HG02938 (cell line): ENCODE data around the gene CARNS1.

Experiments used
- ATAC-seq: cut with Tn5 transposase; IDR thresholded peaks from one replicate; pipeline ENCODE4 v1.9.1; 2021; ENCODE audit warnings: mild to moderate bottlenecking, moderate library complexity; ENCODE audit not compliant: unreplicated experiment

The CARNS1 gene

DNA sequence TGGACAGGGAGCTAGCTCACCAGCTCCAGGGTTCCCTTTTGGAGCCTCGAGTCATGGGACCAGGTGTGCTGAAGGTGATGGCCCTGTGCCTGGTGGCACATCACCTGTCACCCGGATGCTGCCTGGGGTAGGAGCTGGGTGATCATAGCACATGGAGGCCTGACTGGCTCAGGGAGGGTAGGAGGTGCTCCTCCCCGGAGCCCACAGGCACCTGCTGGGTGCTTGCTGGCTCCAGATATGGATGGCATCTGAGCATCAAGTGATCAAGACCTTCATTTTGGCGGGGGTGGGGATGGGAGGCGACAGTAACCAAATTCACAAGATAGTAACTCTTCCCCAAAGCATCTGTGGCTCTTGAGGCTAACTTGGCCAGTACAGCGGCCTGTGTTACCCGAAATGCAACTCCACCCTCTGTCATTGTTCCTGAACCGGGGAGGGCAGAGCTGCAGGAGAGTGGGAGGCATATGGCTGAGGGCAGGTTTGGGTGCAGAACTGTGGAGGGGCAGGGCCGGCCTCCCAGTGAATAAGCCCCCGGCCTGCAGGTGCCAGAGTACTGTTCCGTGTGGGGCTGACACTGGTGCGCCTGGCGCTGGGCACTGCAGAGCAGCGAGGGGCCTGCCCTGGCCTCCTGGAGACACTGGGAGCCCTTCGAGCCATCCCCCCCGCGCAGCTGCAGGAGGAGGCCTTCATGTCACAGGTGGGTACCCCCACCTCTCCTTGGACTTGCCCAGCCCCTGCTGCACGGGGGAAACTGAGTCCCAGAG is 6.9 kb upstream of the CARNS1 start:
- ATAC-seq: no peak

DNA sequence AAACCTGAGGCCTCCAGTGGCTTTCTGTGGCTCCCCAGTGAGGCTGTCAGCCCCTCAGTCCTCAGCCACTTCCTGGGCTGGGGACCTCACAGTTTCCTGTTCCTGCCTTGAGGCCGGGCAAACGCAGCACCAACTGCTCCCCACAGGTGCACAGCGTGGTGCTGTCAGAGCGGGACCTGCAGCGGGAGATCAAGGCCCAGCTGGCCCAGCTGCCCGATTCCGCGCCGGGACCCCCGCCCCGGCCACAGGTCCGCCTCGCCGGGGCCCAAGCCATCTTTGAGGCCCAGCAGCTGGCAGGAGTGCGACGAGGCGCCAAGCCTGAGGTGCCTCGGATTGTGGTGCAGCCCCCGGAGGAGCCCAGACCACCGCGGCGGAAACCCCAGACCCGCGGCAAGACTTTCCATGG is 6.2 kb upstream of the CARNS1 start:
- ATAC-seq: no peak

DNA sequence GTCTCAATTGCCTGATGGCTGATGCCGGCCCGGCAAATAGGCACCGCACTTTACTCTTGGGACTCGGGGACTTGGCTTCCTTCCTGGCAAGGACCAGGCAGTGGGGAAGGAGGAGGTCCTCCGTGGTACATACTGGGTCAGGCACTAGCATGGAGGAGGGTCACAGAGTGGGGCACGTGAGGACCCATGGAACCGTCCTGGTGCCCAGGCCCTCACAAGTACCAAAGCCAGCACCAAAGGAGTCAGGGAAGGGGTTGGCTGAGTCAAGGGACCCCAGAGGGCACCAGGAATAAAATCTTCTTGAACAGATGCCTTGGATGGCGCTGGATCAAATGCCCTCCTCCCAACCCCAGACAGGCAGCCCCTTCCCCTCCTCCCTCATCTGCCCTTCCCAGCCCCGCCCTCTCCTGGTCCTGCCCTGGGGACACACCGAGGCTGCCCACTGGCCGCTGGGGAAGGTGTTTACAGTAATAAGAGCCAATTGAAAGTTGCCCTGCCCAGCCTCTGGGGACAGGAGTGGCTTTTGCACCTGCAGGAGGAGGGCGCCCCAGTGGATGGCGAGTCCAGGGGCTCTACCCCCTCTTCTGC is 5.6 kb upstream of the CARNS1 start:
- ATAC-seq: no peak

DNA sequence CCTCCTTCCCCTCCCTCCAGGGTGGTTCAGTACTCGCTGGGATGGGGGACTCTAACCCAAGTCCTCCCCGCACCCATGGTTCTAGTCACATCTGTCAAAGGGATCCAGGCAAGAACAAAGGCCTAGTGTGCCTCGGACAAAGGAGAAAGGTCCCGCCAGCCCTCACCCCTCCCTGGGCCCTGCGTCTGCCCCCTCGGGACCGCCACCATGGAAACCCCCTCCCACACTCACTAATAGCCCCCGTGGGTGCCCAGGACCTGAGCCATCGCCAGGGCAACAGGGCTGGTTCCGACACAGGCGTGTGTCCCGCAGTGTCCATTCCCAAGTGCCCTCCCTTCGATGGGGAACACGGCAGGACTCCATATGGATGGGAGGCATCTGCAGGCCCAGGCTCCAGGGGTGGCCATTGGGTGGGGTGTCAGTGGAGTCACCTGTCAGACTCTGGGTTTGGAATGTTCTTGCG is 5.1 kb upstream of the CARNS1 start:
- ATAC-seq: no peak

DNA sequence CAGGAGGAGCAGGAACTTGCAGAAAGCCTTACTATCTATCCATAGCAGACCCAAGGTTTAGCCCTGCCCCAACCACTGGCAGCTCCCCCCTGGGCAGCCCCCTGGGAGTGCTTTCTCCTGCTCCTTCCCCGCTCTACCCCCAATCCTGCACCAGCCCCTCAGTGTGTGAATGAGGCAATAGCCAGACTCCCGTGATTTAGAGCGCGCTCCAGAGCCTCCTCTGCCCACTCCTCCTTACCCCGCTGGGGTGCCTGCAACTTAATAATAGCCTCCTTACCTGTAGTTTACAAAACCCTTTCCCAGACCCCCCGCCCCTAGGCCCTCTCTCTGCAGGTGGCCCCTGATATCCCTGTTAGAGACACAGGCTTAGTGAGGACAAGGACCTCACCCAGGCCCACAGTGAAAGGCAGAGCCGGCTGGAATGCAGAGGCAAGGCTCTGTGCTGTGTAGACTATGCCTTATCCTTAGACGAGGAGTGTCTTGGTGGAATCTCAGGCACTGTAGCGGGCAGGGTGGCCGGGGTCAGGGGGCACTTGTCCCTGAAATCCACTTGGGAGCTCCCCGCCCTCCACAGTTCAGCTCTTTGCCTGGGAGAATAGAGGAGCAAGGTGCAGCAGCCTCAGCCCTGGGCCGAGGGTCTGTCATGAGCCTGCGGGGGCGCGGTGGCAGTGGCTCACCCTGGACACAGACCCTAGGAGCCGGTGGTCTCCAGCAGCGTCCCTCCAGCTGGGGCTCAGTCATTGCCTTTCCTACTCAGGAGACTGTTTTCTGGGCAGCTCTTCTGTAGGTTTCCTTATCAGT is 4.3 kb upstream of the CARNS1 start:
- no peak for ATAC-seq

DNA sequence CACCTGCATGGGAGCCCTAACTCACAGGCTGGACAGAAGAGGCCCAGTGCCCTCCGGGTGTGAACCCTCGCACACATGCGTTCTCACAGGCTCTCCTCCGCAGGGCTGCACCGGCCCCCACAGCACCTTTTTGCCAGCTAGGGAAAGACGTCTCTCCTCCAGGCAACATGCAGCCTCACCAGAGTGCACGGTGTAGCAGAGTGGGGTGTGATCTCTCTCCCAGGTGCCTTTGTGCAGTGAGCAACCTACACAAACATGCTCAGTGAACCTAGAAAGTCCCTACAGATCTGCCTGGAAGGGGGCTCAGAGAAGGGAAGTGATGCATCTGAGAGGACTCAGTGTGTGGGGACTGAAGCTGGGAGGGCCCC is 3.7 kb upstream of the CARNS1 start:
- ATAC-seq: no peak

DNA sequence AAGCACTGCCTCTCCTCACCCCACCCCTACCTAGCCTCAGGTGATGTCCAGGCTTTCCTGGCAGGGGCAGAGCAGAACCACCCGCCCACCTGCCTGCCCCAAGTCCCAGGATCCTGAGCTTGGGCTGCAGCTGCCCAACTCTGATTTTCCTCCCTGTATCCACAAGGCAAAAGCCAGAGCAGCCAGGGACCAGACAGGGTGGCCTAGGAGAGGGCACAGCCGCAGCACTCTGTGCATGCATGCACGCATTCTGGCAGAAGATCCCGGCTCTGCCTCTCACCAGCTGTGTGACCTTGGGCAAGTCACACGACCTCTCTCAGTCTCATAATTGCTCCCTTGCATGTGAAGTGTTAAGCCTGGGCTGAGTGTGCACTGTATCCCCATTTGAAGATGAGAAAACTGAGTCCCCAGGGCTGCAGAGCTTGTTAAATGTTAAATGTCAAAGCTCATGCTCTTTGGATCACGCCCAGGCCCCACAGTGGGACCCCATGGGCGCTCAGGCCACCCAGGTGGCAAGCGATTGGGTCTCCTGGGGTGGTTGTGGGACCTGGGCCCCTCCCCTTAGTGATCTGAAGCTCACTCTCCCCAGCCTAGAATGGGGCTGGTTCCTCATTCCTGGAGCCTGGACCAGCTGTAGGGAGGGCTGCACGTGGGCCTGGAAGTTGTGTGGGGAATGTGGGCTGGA is 2.8 kb upstream of the CARNS1 start:
- ATAC-seq: no peak

DNA sequence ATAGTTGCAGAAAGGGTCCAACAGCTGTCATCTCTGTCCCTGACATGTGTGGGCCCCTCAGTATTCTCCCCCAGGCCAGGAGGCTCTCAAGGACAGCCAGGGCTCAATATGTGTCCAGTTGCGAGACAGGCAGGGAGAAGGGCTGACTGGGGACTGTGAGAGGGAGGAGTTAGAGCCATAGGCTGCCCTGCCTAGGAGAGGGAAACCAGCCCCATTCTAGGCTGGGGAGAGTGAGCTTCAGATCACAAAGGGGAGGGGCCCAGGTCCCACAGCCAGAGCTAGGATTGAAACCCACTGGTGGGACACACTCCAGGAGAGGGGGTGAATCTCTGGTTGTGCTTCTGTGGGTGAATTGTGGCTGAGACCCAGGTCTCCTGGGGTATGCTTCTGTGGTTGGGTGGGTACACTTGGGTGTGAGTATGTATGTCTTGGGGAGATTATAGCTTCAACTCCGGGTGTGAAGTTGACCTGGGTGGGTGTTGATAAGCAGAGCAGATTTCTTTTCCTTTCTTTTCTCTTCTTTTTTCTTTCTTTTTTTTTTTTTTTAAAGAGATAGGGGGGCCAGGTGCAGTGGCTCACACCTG is 2.1 kb upstream of the CARNS1 start:
- ATAC-seq: no peak

DNA sequence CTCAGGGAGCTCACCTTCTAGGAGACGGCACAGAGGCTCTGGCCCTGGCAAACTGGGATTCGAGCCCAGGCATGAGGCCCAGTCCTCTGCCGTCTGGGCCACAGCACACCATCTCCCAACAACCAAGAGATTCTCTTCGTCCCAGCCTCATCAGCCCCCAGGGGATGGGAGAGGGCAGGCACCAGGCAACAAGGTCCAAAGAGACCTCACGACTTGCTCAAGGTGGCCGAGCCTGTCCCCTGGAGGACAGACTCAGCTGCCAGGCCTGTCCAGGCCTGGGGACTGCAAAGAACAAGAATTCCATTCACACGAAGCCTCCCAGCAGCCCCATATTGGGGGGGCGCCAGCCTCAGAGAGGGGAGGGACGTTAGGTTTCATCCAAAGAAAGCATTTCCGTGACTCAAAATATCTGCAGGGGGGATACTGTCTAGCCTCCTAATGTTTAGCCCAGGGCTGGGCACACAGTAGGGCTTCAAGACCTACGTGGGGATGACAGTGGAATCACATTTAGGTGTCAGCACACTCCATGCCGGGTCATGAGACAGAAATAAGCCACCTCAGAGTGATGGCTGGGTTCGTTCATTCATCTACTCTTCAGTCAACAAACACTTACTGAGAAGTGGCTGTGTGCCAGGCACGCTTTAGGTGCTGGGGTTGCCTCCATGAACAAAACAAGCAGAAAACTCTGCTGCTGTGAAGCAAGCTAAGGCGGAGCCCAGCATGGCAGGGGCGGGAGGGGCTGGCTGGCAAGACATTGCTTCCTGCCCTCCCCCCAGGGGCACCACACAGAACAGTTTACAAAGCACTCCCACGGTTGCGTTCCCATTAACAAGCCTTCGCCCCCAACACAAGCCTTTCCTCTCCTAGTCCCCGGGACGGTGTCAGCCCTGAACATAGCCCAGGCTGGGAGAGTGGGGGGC is 1.2 kb downstream of the CARNS1 start:
- no peak for ATAC-seq

DNA sequence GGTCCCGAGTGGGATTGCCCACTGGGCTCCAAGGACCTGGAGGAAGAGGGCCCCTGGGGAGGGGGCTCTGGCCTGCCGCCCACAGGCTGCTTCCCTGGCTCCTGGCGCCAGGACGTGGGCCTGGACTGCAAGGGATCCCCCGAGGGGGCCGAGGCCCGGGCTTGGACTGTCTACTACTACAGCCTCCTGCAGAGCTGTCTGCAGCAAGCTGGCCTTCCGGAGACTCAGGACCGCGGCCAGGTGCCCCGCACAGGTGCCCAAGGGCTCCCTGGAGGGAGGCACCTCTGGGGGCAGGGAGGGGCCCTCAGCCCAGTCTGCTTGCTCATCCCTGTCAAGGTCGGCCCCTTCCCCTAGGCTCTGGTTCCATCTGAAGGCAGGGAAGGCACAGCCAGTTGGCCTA is 1.9 kb downstream of the CARNS1 start:
- ATAC-seq: no peak

DNA sequence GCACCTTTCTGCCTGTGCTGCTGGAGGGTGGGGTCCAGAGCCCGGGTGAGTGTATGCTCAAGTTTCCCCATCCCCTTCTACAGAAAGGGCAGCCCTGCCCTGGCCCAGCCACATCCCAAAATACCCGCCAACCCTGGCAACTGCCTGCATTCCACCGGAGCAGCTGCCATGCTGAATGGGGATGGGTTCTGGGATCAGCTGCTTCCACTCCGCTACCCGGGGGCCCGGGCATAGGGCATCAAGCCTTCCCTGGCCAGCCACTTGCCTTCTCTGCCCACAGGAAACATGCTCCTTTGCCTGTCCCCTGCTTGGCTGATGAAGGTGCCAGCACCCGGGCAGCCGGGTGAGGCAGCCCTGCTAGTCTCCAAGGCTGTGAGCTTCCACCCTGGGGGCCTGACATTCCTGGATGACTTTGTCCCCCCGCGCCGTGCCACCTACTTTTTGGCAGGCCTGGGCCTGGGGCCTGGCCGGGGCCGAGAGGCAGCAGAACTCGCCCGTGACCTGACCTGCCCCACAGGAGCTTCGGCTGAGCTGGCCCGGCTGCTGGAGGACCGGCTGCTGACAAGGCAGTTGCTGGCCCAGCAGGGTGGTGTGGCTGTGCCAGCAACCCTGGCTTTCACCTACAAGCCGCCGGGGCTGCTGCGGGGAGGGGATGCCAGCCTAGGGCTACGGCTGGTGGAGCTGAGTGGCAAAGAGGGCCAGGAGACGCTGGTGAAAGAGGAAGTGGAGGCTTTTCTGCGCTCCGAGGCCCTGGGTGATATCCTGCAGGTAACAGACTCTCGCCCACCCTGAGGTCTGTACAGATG is 3.2 kb downstream of the CARNS1 start:
- no peak for ATAC-seq

DNA sequence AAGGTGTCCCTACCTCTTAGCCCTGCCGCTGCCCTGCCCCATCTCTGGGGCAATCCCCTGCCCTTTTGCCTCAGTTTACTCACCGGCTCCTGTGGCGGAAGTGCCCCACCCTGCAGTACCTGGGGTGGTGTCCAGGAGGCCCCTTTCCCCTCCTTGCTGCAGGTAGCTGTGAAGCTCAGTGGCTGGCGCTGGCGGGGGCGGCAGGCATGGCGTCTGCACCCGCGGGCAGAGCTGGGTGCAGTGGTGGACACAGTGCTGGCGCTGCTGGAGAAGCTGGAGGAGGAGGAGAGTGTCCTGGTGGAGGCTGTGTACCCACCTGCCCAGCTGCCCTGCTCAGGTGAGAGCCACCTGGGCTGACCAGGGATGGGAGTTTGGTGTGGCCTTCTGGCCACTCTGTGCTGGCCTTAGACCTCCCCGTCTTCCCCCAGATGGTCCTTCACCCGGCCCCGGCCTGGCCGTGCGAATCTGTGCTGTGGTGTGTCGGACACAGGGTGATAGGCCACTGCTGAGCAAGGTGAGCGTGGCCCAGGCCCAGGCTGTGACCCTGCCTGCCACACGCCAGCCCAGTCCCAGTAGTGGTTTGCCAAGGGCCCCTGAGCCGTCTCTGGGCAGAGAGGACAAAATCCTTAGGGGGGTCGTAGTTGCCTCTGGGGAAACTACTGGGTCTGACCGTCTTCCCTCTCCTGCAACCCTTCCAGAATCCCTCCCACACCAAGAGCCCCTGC is 4.0 kb downstream of the CARNS1 start:
- ATAC-seq: no peak

DNA sequence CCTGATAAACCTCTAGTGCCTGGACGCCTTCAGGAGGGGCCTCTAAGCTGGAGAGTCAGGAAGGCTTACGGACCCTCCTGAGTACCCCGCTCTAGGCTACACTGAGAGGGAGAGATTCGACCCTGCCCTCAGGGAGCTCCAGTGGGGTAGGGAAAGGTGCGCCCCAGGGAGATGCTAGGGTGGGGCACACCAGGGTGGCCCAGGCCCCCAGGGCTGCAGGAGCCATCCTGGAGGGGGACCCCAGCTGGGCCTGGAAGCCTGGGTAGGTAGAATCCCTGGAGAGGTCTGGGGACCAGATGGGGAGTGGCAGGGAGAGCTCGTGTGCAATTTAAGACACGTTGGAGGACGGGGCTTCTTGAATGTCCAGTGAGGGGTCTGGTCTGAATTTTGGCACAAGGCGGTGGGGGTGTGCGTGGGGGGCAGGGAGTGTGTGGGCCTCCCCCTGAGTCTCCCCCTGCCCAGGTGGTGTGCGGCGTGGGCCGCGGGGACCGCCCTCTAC is 4.7 kb downstream of the CARNS1 start:
- ATAC-seq: no peak

DNA sequence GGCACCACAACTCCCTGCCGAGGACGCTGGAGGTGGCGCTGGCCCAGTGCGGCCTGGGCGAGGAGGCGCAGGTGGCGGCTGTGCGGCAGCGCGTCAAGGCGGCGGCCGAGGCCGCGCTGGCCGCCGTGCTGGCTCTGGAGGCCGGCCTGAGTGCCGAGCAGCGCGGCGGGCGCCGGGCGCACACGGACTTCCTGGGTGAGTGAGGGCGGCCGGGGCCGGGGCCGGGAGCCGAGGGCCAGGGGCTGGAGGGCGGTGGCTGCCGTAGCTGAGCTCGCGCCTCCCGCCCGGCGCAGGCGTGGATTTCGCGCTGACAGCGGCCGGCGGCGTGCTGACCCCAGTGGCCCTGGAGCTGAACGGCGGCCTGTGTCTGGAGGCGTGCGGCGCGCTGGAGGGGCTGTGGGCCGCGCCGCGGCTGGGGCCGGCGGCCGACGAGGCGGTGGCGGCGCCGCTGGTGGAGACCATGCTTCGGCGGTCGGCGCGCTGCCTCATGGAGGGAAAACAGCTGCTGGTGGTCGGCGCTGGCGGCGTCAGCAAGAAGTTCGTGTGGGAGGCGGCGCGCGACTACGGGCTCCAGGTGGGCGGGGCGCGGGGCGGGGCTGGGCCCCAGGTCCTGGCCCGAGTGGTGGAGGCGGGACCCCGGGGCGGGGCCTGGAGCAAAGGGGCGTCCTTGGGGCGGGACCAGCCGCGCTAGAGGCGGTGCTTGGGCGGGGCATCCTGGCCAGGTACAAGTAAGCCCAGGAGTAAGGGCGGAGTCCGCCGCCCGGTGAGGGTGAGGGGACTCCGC is 5.4 kb downstream of the CARNS1 start:
- ATAC-seq: peak; percentile 58

DNA sequence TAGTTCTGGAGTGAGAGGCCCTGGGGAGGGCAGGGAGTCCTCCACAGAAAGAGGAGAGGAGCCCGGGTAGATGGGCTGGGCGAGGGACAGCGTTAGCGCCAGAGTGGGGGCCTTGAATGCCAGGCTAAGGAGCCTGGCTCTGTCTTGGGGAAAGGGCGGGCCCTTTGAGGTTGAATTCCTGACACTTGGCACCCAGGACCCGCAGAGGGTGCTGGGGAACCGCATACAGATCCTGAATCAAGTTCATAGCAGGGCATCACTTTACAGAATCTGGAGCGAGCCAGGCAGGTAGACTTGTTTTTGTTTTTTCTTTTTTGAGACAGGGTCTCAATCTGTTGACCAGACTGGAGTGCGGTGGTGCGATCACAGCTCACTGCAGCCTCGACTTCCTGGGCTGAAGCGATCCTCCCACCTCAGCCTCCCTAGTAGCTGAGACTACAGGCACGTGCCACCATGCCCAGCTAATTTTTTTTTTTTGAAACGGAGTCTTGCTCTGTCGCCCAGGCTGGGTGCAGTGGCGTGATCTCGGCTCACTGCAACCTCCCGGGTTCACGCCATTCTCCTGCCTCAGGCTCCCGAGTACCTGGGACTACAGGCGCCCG is 6.1 kb downstream of the CARNS1 start:
- ATAC-seq: no peak

DNA sequence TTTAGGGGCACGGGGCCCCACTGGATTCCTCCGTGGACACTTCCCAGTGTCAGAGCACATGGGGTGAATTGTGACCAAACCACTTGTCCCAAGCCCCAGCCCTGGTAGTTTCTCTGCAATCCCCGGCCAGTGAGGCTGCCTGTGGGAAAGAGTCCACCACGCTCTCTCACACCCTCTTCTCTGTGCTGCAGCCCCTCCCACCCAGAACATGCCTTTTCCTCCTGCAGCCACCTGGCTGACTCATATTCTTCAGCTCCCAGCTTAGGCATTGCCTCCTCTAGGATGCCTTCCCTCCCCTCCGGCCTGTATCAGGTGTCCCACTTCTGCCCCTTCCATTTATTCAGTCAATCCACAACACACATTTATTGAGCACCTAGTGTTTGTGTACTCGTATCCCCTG is 7.4 kb downstream of the CARNS1 start:
- ATAC-seq: no peak

DNA sequence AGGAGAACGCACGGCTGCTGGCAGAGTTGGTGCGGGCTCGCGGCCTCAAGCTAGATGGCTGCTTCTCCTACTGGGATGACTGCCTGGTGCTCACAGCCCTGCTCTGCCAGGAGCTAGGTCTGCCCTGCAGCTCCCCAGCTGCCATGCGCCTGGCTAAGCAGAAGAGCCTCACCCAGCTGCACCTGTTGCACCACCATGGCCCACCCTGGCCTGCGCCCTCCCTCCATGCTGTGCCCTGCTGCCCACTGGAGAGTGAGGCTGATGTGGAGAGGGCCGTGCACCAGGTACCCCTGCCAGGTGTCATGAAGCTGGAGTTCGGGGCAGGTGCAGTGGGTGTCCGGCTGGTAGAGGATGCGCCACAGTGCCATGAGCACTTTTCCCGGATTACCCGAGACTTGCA is 8.0 kb downstream of the CARNS1 start:
- ATAC-seq: no peak
